Activated gamma-delta T cell treated with Interleukin-2 at 50 U/mL for 16 hours (primary cell): ENCODE results near the gene GPATCH4.
"Not testable (repeated sequence)": the region's sequence is repeated elsewhere in the genome, so short reads cannot be mapped to it uniquely, and the experiment has no call there.

Experiments
- DNase-seq: peaks from one replicate; pipeline ENCODE4 v3.0.0-alpha.2; 2020

GPATCH4 gene

GRCh38 chr1:156572663-156573018 is 28.6 kb downstream of the GPATCH4 start:
- DNase-seq, result no peak

- peak; percentile 63 for DNase-seq
Measured at GRCh38 chr1:156571919-156572662, 29.2 kb downstream of the GPATCH4 start, which contains the start of gene IQGAP3. Gene IQGAP3, minus strand, starts transcription at chr1:156572565. Its CDS starts 36 bp downstream, at chr1:156572529.

GRCh38 chr1:156571261-156571852 is 29.9 kb downstream of the GPATCH4 start:
- no peak for DNase-seq

- no peak for DNase-seq
Measured at GRCh38 chr1:156566436-156566835, 34.8 kb downstream of the GPATCH4 start.

- DNase-seq, result no peak
Measured at GRCh38 chr1:156565519-156565918, 35.8 kb downstream of the GPATCH4 start.

GRCh38 chr1:156560585-156561163 is 40.6 kb downstream of the GPATCH4 start:
- DNase-seq, result no peak

GRCh38 chr1:156559797-156560385 is 41.4 kb downstream of the GPATCH4 start:
- DNase-seq, result no peak

- DNase-seq, result no peak
Measured at GRCh38 chr1:156559086-156559796, 42.0 kb downstream of the GPATCH4 start.

- no peak for DNase-seq
Measured at GRCh38 chr1:156556354-156556753, 44.9 kb downstream of the GPATCH4 start.

GRCh38 chr1:156555715-156556114 is 45.6 kb downstream of the GPATCH4 start:
- DNase-seq, result no peak

GRCh38 chr1:156554971-156555370 is 46.3 kb downstream of the GPATCH4 start:
- no peak for DNase-seq

- no peak for DNase-seq
Measured at GRCh38 chr1:156553860-156554485, 47.3 kb downstream of the GPATCH4 start.

- DNase-seq, result not testable (repeated sequence)
Measured at GRCh38 chr1:156552937-156553336, 48.3 kb downstream of the GPATCH4 start.

- DNase-seq, result no peak
Measured at GRCh38 chr1:156552518-156552917, 48.8 kb downstream of the GPATCH4 start.

GRCh38 chr1:156551869-156552268 is 49.4 kb downstream of the GPATCH4 start:
- no peak for DNase-seq

- DNase-seq, result no peak
Measured at GRCh38 chr1:156551066-156551643, 50.1 kb downstream of the GPATCH4 start.

- no peak for DNase-seq
Measured at GRCh38 chr1:156550346-156550745, 50.9 kb downstream of the GPATCH4 start.

GRCh38 chr1:156549831-156550230 is 51.4 kb downstream of the GPATCH4 start:
- DNase-seq, result no peak

- DNase-seq, result no peak
Measured at GRCh38 chr1:156549390-156549789, 51.9 kb downstream of the GPATCH4 start.

- no peak for DNase-seq
Measured at GRCh38 chr1:156547982-156548381, 53.3 kb downstream of the GPATCH4 start.

GRCh38 chr1:156547434-156547833 is 53.8 kb downstream of the GPATCH4 start:
- DNase-seq, result no peak

GRCh38 chr1:156546267-156546666 is 55.0 kb downstream of the GPATCH4 start:
- DNase-seq, result no peak
